ENCODE data around the gene ATP7B.

ATP7B gene

DNA sequence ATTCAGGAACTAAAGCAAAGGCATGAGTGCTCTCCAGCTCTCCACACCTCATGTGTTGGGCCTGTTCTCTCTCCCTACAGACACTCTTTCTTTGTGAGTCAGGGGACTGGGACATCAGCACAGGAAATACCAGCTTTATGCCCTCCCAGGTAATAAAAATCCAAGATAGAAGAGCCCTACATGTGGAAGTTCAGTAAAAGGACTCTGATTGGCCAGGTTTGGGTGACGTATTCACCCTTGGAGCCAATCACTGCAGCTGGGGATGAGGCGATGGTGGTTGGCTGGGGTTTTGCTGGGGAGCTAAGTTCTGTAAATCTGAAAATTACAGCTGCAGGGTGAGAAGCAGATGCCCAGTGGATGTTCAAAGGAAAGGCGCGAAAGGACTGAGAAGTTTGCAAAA, 117.0 kb downstream of the ATP7B start:
- no peak for DNase-seq (ENCODE audit: low read depth)

DNA sequence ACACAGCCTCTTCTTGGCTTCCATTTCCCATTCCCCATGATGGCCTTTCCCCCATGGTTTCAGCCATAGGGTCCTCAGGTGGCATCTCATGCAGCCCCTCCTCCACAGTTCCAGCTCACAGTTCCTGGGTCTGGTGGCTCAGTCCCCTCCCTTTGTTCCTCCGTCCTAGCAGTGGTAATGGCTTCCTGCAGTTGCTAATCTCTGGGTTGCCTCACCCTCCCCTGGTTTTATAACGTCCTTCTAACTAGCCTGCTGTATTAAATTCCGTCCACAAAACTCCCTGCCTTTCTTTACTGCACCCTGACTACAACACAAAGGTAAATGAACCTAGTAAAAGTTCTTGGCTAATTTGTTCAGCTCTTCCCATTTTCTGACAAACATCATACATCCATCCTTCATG, 118.6 kb downstream of the ATP7B start:
- no peak for DNase-seq (ENCODE audit: low read depth)

DNA sequence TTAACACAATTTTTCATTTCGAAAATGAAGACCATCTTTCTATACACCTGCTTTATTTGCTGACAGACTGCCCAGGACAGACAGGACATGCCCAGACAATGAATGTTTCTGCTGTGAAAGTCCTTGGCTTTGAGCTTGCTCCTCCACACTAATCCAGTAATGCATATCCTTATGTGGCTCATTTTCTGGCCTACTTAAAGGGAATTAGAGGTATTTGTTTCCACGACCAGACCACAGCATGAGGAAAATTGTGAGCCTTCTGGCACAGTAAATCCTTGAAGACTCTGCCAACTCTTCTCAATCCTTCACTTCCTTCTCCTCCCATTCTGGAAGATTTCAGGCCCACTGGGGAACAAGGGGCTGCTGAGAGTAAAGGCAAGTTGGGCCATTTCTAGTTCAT, 123.8 kb downstream of the ATP7B start:
- no peak for DNase-seq (ENCODE audit: low read depth)

DNA sequence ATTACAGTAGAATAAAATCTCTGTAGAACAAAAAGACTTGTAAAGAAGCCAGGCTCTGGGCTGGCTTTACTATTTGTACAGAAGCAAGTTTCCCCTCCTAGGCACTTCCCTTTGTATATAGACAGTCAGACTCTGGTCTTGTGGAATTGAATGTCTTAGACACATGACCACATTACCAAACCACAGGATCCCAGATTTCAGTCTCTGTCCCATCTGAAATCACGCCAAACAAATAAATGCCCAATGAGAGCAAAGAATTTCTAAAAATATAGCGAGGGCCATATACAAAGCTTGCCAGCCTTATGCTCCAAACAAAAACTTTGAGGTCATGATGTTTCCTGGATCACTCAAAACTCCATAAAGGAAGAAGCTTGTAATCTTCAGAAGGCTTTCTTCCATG, 125.6 kb downstream of the ATP7B start:
- no peak for DNase-seq (ENCODE audit: low read depth)

DNA sequence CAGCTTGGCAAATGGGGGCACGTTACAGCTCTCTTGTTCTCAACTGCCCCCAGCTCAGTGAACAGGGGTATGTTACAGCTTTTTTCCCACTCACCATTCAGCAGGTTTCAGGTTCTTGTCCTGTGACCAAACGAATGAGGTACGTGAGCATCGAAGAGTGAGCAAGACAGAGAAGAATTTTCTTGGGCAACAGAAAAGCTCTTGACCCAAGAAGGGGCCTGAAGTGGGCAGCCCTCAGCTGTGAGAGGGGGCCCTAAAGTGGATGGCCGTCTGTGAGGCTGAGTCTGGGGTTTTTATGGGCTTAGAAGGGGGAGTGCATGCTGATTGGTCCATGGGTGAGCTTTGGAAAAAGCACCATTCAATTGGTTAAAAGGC, 128.0 kb downstream of the ATP7B start:
- DNase-seq (ENCODE audit: low read depth), result no peak
